HG03025 (cell line): ENCODE results near the gene SLC25A41.
"Not testable (repeated sequence)": the region's sequence is repeated elsewhere in the genome, so short reads cannot be mapped to it uniquely, and the experiment has no call there.

Experiments used
- ATAC-seq: cut with Tn5 transposase; IDR thresholded peaks from one replicate; pipeline ENCODE4 v1.9.1; 2021; ENCODE audit warnings: mild to moderate bottlenecking, moderate library complexity; ENCODE audit not compliant: unreplicated experiment, low FRiP score

SLC25A41 gene

GRCh38 chr19:6413291-6413690 is 20.3 kb downstream of the SLC25A41 start:
- ATAC-seq: no peak

- ATAC-seq: no peak
These were observed 21.0 kb downstream of the SLC25A41 start for GRCh38 chr19:6412447-6413091.

GRCh38 chr19:6412061-6412446 is 21.5 kb downstream of the SLC25A41 start:
- no peak for ATAC-seq

GRCh38 chr19:6409346-6409745 is 24.2 kb downstream of the SLC25A41 start:
- ATAC-seq: no peak

GRCh38 chr19:6406401-6406800 is 27.2 kb downstream of the SLC25A41 start:
- ATAC-seq: no peak

- no peak for ATAC-seq
These were observed 30.5 kb downstream of the SLC25A41 start for GRCh38 chr19:6402837-6403608.

GRCh38 chr19:6402058-6402457 is 31.5 kb downstream of the SLC25A41 start:
- no peak for ATAC-seq

- ATAC-seq: not testable (repeated sequence)
These were observed 33.3 kb downstream of the SLC25A41 start for GRCh38 chr19:6400062-6400944.

GRCh38 chr19:6396305-6396704 is 37.3 kb downstream of the SLC25A41 start:
- ATAC-seq: no peak

GRCh38 chr19:6394831-6395230 is 38.7 kb downstream of the SLC25A41 start:
- no peak for ATAC-seq

GRCh38 chr19:6393983-6394412 is 39.6 kb downstream of the SLC25A41 start:
- ATAC-seq: no peak

GRCh38 chr19:6393074-6393982 is 40.2 kb downstream of the SLC25A41 start, which contains the start of gene GTF2F1:
Gene GTF2F1 (minus strand): TSS chr19:6393164. CDS start chr19:6392995, 169 bp downstream.
- peak; percentile 70 for ATAC-seq

- no peak for ATAC-seq
These were observed 41.1 kb downstream of the SLC25A41 start for GRCh38 chr19:6392221-6393073.

GRCh38 chr19:6387372-6387771 is 46.2 kb downstream of the SLC25A41 start:
- ATAC-seq: no peak

GRCh38 chr19:6384381-6384780 is 49.2 kb downstream of the SLC25A41 start:
- ATAC-seq: no peak

- no peak for ATAC-seq
These were observed 50.4 kb downstream of the SLC25A41 start for GRCh38 chr19:6383188-6383587.

- ATAC-seq: no peak
These were observed 52.4 kb downstream of the SLC25A41 start for GRCh38 chr19:6381030-6381750.

GRCh38 chr19:6379744-6380143 is 53.8 kb downstream of the SLC25A41 start:
- no peak for ATAC-seq
